ENCODE data around the gene GABRB1. TPM values are rescaled to one million over a fixed set of nuclear protein-coding genes. Genes with fewer than 3 reads are reported as not detected.

Gene GABRB1
- total RNA-seq, 1 experiment from 2014 or later = not detected

GRCh38 chr4:47349326-47349725 lies 318.0 kb downstream of the GABRB1 start:
- no peak overlapping the region for H3K4me2 ChIP-seq (ENCODE audit: low read length)
- peaks cover 11% of the 10 kb centered on the region; the same call in 1 of the 2 replicates for H3K27me3 ChIP-seq (ENCODE audit: insufficient read depth, low read length)
- no peaks in the 10 kb centered on the region for H3K9me2 ChIP-seq (ENCODE audit: insufficient read depth)
- no peaks in the 10 kb centered on the region for H3K36me3 ChIP-seq (ENCODE audit: control insufficient read depth in 1 of 2, insufficient read depth in 2 of 2, low read length in 2 of 2)
- ATAC-seq (no peak), DNase-seq (ENCODE audit: low read depth, low spot score) (no peak)
- no peaks in the 10 kb centered on the region for H4K20me1 ChIP-seq (ENCODE audit: insufficient read depth)
- no peaks in the 10 kb centered on the region for H3K9me3 ChIP-seq (ENCODE audit: control insufficient read depth in 1 of 2, insufficient read depth in 1 of 2, low read depth in 1 of 2, low read length in 2 of 2)
- POLR2A ChIA-PET = no interaction called here
- H3K4me3 ChIP-seq (replicated peaks in 1 of 2; ENCODE audit: low read depth in 1 of 2, low read length in 2 of 2) = no peak overlapping the region
- no TSS peak for BruUV-seq (replicated peaks)
- H3K79me2 ChIP-seq (ENCODE audit: insufficient read depth, low read length) = no peaks in the 10 kb centered on the region
- H3K4me1 ChIP-seq (ENCODE audit: control insufficient read depth in 1 of 2, insufficient read depth in 2 of 2, low read length in 2 of 2) = no peaks in the 10 kb centered on the region
- TF ChIP-seq POLR2AphosphoS5 (IDR thresholded peaks at IDR 0.05; ENCODE audit: low read depth, low read length) (no peak), CTCF (IDR thresholded peaks at IDR 0.05 in 2 of 3, conservative IDR thresholded peaks at IDR 0.05 in 1 of 3; ENCODE audit: borderline replicate concordance in 1 of 3, insufficient read depth in 1 of 3, low read depth in 2 of 3, low read length in 2 of 3) (no peak), SIN3A (IDR thresholded peaks at IDR 0.05; ENCODE audit: low read depth) (no peak), POLR2A (IDR thresholded peaks at IDR 0.05; ENCODE audit: borderline replicate concordance, extremely low read depth, insufficient read depth, insufficient read length) (no peak), ELF1 (IDR thresholded peaks at IDR 0.05; ENCODE audit: borderline replicate concordance, low read depth) (no peak), SP1 (IDR thresholded peaks at IDR 0.05; ENCODE audit: low read depth) (no peak), YY1 (IDR thresholded peaks at IDR 0.05; ENCODE audit: extremely low read depth, insufficient replicate concordance, low read depth, low read length) (no peak), FOSL1 (IDR thresholded peaks at IDR 0.05; ENCODE audit: low read depth) (no peak), CEBPB (IDR thresholded peaks at IDR 0.05; ENCODE audit: low read depth) (no peak), EZH2 (IDR thresholded peaks at IDR 0.05) (no peak), ZNF274 (IDR thresholded peaks at IDR 0.05; ENCODE audit: low read depth, low read length) (no peak), JUND (IDR thresholded peaks at IDR 0.05) (no peak), EGR1 (IDR thresholded peaks at IDR 0.05; ENCODE audit: low read depth) (no peak), TCF7L2 (IDR thresholded peaks at IDR 0.05; ENCODE audit: borderline replicate concordance, extremely low read depth, insufficient read depth, insufficient read length) (no peak)
- TF ChIP-seq, protein P1, sequence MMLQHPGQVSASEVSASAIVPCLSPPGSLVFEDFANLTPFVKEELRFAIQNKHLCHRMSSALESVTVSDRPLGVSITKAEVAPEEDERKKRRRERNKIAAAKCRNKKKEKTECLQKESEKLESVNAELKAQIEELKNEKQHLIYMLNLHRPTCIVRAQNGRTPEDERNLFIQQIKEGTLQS (IDR thresholded peaks at IDR 0.05) = no peak
- TF ChIP-seq, protein P2, sequence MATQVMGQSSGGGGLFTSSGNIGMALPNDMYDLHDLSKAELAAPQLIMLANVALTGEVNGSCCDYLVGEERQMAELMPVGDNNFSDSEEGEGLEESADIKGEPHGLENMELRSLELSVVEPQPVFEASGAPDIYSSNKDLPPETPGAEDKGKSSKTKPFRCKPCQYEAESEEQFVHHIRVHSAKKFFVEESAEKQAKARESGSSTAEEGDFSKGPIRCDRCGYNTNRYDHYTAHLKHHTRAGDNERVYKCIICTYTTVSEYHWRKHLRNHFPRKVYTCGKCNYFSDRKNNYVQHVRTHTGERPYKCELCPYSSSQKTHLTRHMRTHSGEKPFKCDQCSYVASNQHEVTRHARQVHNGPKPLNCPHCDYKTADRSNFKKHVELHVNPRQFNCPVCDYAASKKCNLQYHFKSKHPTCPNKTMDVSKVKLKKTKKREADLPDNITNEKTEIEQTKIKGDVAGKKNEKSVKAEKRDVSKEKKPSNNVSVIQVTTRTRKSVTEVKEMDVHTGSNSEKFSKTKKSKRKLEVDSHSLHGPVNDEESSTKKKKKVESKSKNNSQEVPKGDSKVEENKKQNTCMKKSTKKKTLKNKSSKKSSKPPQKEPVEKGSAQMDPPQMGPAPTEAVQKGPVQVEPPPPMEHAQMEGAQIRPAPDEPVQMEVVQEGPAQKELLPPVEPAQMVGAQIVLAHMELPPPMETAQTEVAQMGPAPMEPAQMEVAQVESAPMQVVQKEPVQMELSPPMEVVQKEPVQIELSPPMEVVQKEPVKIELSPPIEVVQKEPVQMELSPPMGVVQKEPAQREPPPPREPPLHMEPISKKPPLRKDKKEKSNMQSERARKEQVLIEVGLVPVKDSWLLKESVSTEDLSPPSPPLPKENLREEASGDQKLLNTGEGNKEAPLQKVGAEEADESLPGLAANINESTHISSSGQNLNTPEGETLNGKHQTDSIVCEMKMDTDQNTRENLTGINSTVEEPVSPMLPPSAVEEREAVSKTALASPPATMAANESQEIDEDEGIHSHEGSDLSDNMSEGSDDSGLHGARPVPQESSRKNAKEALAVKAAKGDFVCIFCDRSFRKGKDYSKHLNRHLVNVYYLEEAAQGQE (IDR thresholded peaks at IDR 0.05; ENCODE audit: low read depth) = no peak
- no peak overlapping the region for H2AFZ ChIP-seq (ENCODE audit: low read depth, low read length, poor library complexity, severe bottlenecking)
- CTCF ChIA-PET = no interaction called here
- H3K9ac ChIP-seq (ENCODE audit: low read length) = no peak overlapping the region
- intact Hi-C loops (cut with micrococcal nuclease) = no loop called here
- H3K27ac ChIP-seq (ENCODE audit: low read depth, low read length) = no peak overlapping the region
- RAD21 ChIA-PET (ENCODE audit: low non-redundant PET in 1 of 2, low total read pairs in 2 of 2, uncharacterized antibody in 2 of 2, unreplicated experiment in 2 of 2) = no interaction called here

Measured in HCT116 (cell line).